ENCODE measurements around the gene OCA2. TPM values are rescaled to one million over a fixed set of nuclear protein-coding genes. Genes with fewer than 3 reads are reported as not detected.

Gene OCA2
- total RNA-seq, 1 experiment from 2014 or later: 0.13 TPM

DNA sequence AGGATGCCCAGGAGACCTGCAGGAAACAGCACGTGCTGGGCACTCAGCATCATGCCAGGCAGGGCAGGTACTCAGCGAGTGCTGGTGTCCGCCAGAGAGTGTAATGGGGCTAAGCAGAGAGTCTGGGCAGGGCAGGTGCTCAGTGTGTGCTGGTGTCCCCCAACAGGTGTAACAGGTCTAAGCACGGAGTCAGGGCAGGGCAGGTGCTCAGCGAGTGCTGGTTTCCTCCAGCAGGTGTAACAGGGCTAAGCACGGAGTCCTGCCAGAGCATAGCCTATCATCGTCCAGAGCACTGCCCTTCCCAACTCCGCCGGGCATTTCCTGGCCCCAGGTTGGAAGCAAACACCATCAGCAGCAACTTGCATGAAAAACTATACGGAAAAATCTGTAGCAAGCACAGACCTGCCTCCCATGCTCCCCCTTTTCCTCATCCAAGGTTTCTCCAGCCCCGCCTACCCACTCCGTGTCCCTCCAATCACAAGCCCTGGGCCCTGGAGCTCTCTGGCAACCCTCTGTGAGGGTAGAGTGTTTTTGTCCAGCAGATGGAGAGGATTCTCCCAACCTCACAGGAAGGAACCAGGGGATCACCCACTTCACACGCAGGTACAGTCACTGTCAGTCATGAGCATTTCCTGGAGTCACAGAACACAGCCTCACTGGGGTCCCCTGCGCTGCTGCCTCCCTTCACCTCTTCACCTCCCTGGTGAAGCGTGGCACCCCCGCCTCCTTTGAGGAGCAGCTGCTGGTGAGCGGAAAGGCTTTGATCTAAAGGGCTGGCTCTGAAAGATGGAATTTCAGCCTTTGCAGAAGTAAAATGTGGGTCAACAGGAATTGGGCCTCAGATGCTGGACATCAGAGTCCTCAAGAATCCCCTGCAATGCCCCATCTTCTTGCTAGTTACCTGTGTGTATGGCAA lies 302.5 kb downstream of the OCA2 start:
- H3K27ac ChIP-seq (ENCODE audit: low read length): no peak overlapping the region
- in situ Hi-C loops (cut with HindIII; ENCODE audit: low pct_unique_long_range_greater_than_20kb, low sequenced_read_pairs) (no loop called here), intact Hi-C loops (cut with micrococcal nuclease; ENCODE audit: unreplicated experiment) (no loop called here)
- no peaks in the 10 kb centered on the region for H3K36me3 ChIP-seq (ENCODE audit: control insufficient read depth, insufficient read depth, low read length)
- TF ChIP-seq POLR2AphosphoS5 (IDR thresholded peaks at IDR 0.05; ENCODE audit: low read depth, low read length) (no peak), SIN3A (IDR thresholded peaks at IDR 0.05; ENCODE audit: borderline replicate concordance, insufficient read depth, low read depth, low read length) (no peak), CTCF (IDR thresholded peaks at IDR 0.05) (no peak), TCF7L2 (IDR thresholded peaks at IDR 0.05; ENCODE audit: low read depth, low read length) (no peak), REST (IDR thresholded peaks at IDR 0.05; ENCODE audit: insufficient read depth in 1 of 2, low read depth in 2 of 2, low read length in 1 of 2) (no peak)
- H3K9me3 ChIP-seq (ENCODE audit: control insufficient read depth, insufficient read depth, low read depth, low read length): no peaks in the 10 kb centered on the region
- CTCF ChIA-PET: no interaction called here
- no peaks in the 10 kb centered on the region for H3K27me3 ChIP-seq (ENCODE audit: control insufficient read depth, insufficient read depth, low read length)
- no peak for ATAC-seq
- no peak overlapping the region for H3K4me3 ChIP-seq (ENCODE audit: low read depth in 2 of 2, low read length in 2 of 2)
- H3K4me1 ChIP-seq (ENCODE audit: control insufficient read depth, insufficient read depth, low read length): no peaks in the 10 kb centered on the region
- DNase-seq (ENCODE audit: low read depth, low spot score): no peak
- no TSS peak for BruUV-seq (replicated peaks)
- POLR2A ChIA-PET: no interaction called here

- in situ Hi-C loops (cut with HindIII; ENCODE audit: low pct_unique_long_range_greater_than_20kb, low sequenced_read_pairs): no loop called here
- 0 out of 2 replicates have a peak, but pooled peaks cover 3% of the 10 kb centered on the region for H3K9me3 ChIP-seq (ENCODE audit: control insufficient read depth, insufficient read depth, low read depth, low read length)
- ChIA-PET POLR2A (no interaction called here), CTCF (interaction anchor here (0.7 kb wide), 1 partner anchor 83 kb away, joined by 3 read pairs; no protein-coding TSS in a partner anchor)
- intact Hi-C loops (cut with micrococcal nuclease; ENCODE audit: unreplicated experiment): no loop called here
- ATAC-seq: no peak
- TF ChIP-seq POLR2AphosphoS5 (IDR thresholded peaks at IDR 0.05; ENCODE audit: low read depth, low read length) (no peak), SIN3A (IDR thresholded peaks at IDR 0.05; ENCODE audit: borderline replicate concordance, insufficient read depth, low read depth, low read length) (no peak), TCF7L2 (IDR thresholded peaks at IDR 0.05; ENCODE audit: low read depth, low read length) (no peak), CTCF (IDR thresholded peaks at IDR 0.05) (no peak), REST (IDR thresholded peaks at IDR 0.05; ENCODE audit: insufficient read depth in 1 of 2, low read depth in 2 of 2, low read length in 1 of 2) (no peak)
- BruUV-seq (replicated peaks): no TSS peak
- no peak overlapping the region for H3K27ac ChIP-seq (ENCODE audit: low read length)
- no peaks in the 10 kb centered on the region for H3K36me3 ChIP-seq (ENCODE audit: control insufficient read depth, insufficient read depth, low read length)
- H3K4me3 ChIP-seq (ENCODE audit: low read depth in 2 of 2, low read length in 2 of 2): no peak overlapping the region
- no peak for DNase-seq (ENCODE audit: low read depth, low spot score)
- no peaks in the 10 kb centered on the region for H3K4me1 ChIP-seq (ENCODE audit: control insufficient read depth, insufficient read depth, low read length)
- H3K27me3 ChIP-seq (ENCODE audit: control insufficient read depth, insufficient read depth, low read length): no peaks in the 10 kb centered on the region
Measured at GRCh38 chr15:27792756-27793264, 306.3 kb downstream of the OCA2 start.

Data from Panc1 (cell line).